NCI-H345 treated with DMSO at 0.1 percent for 48 hours (cell line): ENCODE data around the gene CDH4.
"Not testable (repeated sequence)": the region's sequence is repeated elsewhere in the genome, so short reads cannot be mapped to it uniquely, and the experiment has no call there.

Experiments
- DNase-seq: peaks from one replicate; lab custom pipeline; 2025; ENCODE audit not compliant: unreplicated experiment; lab: John Stamatoyannopoulos, UW

CDH4 gene

DNA sequence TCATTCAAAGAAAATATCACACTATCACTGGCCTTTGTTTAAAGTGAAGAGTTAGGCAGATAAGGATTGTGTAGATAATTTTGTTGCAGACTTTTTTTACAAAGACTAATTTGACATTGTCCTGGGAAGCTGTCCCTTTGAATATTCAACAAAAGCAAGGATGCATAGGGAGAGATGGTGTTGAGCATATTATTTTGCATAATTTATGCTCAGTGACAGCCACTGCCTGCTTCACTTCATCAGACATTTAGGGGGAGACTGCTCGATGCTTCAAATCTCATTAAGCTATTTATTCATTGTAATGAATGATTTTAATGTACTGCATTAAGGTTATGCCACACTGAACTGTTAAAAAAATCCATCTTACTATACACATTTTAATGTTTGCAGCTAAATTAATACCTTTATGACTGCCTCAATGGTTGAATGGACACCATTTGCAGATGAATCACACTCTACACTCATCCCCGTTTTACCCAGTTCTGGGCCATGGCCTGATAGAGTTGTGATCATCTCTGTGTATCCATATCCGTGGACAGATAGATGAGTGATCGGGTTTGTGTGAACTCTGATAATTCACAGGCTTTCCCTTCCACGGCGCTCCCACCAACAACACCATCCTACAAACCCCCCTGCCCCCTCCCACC is 128.0 kb downstream of the CDH4 start:
- no peak for DNase-seq

DNA sequence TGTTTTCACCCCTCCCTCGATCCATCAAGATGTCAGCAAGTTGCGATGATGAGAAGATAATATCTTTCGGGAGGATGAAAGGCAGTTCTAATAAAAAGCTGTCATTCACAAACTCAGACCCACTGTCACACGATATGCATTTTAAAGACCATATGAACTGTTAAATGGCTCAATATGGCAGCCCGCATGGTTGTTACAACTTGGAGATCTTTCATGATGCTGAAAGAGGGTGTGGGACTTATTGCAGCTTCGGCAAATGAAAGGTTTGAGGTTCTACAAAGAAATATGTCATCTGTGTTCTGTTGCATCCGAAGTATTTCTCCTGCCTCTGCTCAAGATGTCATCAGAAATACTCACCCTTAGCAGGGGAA is 128.5 kb downstream of the CDH4 start:
- DNase-seq = no peak

DNA sequence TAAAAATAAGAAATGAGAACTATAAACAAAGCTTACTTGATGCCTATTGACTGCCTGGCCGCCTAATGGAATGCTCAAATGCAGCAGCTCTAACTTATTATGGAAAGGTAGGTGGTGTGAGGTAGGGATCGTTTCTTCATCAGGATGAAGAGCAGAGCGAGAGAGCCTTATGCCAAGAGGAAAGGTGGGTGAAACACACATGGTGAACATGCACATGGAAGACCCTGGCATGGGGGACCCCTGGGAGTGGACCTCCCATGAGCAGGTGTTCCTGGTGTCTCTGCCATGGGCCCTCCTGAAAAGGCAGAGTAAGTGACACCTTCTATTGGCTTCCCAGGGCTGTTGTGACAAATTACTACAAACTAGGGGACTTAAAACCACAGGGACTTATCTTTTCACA is 130.1 kb downstream of the CDH4 start:
- DNase-seq = no peak

DNA sequence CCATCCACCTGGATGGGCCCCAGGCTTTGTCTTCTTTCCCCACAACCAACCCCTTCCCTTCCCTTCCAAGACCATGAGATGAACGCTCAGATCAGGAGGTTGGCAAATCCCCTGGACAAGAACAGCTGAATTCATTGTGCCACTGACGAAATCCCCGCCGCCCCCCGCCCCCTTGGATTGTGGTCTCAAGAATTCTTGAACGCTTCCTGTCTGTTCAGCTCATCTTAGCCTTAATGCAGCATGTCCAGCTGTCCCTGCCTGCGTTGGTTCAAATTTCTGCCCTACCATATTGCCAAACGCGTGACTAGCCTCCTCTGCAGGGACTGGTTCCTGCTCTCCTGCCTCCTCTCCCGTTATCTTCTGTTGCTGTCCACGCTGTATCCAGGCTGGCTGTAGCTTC is 133.2 kb downstream of the CDH4 start:
- DNase-seq = no peak

DNA sequence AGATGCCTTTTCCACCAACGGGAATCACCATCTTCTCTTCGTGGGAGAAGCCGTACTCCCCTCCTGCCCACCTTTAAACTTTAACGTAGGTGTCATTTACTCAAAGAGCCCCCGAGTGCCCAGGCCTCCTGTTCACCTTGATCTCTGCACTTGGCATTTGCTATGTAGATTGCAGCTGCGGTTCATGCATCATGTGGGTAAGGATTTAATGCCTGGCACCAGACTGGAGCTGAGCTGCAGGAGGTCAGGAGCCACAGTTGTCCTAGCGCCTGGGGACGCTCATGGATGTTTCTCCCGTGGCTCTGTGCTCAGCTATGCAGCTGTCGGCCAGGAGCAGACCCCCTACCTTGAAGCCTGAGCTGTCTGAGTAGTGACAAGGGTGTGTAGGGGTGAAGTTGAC is 133.7 kb downstream of the CDH4 start:
- DNase-seq = no peak

DNA sequence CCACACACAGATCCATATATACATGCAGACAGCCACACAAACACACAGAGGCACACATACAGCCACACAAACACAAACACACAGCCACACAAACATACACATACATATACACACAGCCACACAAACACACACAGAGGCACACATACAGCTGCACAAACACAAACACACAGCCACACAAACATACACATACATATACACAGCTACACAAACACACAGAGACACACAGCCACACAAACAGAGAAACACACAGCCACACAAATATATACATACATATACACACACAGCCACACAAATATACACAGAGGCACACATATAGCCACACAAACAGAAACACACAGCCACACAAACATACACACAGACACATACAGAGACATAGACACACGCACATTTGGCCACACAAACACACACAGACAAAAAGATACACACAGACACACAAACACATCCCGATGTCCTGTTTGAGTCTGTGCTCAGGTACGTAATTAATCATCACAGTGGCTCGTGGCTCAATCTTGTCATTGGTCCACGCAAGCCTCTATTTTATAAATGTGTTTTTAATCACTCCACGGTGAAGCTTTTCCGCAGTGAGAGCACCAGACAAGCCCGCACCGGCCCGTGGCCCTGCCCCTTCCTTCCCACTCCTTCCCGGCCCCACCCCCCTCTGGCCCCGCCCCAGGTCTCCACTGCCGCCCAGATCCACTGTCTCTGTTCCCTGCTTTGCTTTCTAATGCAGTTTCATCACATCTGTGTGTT is 135.3 kb downstream of the CDH4 start:
- DNase-seq = no peak

DNA sequence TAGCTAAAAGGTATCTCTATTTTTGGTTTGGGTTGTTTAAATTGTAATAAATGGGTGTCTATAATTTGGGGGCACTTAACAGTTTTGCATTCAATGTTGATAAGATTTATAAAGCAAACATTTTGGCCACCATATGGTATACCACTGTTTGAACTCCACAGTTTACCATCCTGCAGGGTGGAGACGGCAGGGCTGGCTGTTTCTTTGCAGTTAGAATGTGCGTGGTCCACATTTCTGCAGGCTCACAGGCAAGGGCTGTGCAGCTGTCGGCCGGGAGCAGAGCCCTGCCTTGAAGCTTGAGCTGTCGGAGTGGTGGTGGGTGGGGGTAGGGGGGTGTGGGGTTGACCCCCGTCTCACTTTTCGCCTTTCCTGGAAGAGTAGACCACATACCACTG is 135.9 kb downstream of the CDH4 start:
- DNase-seq = no peak

DNA sequence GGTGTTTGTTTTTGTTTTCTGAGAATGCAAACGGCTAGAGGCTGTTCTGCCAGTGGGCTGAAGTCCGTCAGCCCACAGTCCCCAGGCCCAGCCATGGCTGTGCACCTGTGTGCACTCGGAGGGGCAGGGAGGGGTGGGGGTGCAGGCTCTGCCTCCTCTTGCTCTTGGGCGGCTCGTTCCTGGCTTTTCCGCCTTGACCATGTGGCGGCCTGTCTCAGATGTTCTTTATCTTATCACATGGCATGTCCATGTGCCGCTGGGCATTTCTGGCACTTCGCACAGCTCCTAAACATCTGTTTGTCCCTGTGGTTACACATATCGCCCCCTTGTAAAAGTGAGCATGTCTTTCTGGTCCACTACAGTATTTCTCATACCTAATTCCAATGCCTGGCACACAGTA is 137.0 kb downstream of the CDH4 start:
- no peak for DNase-seq

DNA sequence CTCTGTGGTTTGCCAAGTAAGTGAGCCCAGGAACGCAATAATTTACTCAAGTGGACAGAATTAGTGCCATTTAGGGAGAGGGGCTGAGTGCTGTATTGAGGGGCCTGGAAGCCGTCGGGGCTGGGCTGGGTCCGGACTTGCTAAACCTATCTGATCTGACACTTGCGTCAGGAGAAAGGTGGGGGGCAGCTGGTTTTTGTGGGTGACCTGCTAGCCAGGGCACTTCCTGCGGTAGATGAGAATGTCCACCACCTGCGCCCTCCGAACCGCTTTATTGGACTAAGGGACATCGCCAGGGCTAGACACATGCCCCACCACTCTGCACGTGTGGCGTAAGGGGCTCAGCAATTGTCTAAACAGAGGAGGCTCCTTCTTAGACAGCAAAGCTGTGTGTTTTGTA is 139.1 kb downstream of the CDH4 start:
- no peak for DNase-seq

DNA sequence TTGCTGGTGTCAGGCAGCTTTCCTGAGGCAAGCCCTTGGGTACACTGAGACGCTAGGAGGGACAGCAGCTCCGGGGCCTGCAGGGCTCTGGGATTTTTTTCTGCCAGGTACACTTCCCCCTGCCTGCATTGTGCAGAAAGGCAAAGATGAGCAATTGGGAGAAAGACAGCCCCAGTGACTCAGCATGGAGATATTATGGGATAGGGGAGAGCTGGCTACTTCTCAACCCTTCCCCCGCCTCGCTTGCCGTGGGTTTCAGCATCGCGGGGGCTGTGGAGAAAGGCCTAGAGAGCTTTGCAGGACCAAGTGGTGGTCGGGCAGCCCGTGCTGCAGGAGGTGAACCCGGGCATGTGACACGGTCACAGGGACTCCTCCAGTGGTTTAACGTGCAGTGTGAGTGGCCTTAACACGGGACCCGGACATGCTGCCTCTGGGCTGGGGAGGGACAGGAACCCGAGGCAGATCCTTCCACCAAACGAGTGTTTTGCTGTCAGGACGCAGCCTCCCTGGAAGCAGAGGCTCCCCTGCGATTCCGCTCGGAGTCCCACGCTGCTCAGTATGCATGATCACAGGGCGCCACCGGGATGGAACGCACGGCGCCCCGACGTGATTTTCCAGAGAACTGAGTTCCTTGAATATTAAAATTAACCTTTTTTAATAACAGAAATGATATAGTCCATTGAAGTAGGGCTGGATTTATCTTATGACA is 139.9 kb downstream of the CDH4 start:
- no peak for DNase-seq

DNA sequence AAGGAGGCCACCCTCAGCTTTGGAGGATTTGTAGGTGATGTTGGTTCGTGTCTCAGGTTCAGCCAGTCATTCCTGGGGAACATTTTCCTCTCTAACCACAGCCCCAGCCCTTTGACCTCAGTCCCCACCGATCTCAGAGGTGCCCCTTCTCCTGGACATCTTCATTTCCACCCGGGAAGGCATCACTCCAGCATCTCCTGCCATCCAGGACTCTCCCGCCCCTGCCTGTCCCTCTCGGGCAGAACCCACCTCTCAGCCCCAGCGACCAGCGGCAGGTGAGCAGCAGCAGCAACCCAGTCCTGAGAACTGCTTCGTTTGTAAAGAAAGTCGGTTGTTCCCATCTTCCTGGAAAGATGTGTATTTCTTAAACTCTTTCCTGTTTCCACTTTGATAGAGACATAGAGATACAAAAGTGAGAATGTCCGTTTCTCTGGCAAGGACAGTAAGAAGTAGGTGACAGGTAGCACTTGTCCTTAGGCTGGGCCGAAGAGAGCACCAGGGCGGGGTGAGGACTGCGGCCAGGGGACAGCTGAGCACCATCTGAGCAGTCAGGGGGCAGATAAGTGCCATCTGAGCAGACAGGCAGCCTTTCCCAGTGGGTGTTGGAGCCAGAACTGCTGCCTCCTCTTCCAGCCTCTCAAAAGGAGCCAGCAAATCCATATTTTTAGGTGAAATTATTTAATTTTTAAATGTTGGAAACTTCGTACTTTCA is 142.2 kb downstream of the CDH4 start:
- DNase-seq = no peak

DNA sequence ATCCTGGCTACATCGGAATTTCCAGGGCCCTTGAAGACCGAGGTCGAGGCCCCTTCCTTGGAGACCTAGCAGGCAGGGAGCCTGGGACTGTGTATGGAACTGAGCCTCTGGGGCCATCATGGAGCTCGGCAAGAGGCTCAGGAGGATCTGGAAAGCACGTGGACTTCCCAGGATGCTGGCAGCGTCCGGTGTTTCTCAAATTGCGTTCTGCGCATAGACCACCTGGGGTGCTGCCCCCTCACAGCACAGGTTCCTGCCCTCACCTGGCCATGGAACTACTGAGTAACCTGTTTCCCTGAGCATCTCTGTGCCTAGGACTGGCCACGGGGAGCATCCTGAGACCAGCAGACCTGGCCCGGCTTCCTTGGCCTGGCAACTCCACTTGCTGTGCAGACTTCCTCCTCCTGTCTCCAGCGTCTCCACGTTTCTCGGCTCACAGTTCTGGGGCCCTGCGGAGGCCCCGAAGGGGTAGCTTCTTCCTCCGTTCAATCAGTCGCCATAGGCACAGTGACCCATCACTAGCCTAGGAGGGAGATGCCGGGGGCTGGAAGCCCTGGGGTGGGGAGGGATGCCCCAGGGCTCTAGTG is 144.3 kb downstream of the CDH4 start:
- no peak for DNase-seq

DNA sequence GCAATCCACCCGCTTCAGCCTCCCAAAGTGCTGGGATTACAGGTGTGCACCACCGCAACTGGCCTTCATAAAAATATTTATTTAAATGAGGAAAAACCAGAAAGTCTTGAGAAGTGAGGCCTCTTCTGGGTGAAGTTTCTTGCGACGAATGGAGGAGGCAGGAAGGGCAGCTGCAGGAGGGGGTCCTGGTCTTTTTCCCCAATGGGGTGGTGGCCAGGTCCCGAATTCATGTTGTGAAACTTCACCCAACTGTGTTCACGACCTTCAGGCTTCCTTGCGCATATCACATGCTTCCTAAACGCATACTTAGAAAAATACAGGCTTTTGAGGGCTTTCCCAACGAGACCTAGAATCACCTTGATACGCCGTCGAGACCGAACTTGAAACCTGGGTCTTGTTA is 145.1 kb downstream of the CDH4 start:
- DNase-seq = no peak

DNA sequence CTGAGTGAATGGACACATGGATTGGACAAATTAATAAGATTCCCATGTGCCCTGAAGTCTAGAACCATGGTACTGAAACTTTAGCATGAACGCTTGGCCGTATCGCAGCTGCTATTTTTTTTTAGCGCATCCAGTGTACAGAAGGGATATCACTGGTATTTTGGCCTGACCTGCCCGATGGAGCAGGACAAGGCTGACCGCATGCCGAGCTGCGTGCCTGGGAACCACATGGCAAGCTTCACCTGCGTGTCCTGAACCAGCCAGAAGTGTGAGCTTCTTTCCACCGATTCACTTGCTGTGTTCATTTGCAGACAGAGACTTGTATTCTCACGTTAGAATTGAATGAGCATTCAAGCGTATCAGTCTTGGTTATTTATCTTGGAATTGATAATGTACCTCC is 145.7 kb downstream of the CDH4 start:
- no peak for DNase-seq

DNA sequence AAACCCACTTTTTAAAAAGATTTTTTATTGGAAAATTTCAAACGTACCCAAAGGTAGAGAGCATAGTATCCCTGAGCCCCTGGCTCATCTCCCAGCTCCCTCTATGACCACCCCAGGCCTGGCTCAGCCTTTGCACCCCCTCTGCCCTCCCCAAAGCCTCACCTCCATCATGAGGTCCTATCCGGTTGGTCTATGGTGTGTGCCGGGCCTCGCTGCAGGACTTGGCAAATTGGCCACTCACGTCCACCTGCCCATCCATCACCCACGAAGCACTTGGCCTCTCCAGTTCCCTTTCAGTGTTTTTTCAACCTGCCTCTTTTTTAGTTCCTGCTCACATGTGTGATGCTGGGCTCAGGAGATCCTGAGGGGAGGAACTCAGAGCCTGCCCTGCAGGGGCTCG is 147.4 kb downstream of the CDH4 start:
- no peak for DNase-seq

DNA sequence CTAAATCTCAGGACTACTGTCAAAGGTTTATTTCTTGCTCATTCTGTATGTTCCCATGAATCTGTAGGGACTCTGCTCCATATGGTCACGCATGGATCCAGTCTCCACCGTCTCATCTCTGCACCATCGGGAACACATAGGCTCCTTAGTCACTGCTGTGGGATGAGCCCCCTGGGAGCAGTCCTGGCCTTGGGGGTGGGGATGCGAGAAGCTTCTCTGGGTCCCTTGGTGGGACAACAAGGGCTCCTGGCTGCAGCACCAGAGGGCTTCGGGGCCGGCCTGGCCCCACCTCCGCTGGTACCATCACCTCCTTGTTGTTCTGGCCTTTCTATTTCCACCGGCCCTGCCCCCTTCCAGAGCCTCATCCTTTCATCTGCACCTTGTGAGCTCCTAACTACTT is 148.4 kb downstream of the CDH4 start:
- DNase-seq = no peak

DNA sequence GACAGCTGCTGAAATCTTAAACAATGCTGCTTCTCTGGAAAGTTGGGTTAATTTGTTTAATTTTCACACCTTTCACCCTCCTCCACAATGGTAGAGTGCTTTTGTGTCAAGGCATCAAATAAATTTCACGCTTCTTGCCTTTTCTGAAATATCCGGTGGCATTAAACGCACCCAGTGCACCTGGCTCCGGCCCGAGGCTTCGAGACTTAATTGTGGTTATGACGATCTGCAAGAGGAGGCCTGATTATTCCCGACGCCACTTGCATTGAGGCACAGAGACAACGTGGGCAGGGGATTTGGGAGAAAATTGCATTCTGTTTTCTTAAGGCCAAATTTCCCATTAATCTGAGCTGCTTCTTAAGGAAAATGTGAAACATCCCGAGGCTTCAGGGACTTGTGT is 152.2 kb downstream of the CDH4 start:
- DNase-seq = no peak

DNA sequence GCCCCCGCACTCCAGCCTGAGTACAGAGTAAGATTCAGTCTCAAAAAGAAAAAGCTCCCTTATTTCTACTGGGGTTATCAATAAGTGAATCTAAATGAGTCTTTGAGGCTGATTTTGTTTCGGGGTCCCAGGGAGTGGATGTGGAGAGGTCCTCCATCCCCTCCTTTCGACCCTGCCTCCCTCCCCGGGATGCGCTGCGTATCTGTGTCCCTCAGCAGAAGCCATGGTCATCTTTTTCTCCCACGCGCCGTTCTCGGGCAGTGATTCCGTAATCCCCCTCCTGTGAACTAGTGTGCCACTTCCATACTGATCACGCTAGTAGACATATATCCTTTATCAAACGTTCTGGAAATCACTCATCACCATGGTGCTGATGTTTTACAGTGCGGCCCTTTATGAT is 152.9 kb downstream of the CDH4 start:
- DNase-seq = no peak

DNA sequence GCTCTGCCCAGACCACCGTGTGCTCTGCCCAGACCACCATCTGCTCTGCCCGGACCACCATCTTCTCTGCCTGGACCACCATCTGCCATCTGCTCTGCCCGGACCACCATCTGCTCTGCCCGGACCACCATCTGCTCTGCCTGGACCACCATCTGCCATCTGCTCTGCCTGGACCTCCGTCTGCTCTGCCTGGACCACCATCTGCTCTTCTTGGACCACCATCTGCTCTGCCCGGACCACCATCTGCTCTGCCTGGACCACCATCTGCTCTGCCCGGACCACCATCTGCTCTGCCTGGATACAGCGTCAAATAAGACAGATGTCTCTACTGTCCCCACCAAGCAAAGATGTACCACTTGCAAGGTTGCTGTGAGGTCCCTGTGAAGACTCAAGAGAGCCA is 154.7 kb downstream of the CDH4 start:
- not testable (repeated sequence) for DNase-seq

DNA sequence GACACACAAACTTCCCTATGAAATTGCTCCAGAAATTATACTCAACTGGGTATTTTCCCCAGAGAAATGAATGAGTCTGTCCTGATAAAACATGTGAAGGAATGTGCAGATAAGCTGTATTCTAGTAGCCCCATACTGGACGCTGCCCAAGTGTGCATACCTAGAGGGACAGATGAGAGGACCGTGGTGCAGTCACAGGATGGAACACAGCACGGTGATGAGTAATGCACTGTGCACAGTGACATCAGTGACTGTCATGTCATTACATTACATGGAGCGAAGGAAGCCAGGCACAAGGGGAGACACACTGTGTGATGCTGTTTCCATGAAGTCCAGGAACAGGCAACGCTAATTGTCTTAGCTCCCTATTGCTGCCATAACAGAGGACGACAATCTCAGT is 155.5 kb downstream of the CDH4 start:
- no peak for DNase-seq

DNA sequence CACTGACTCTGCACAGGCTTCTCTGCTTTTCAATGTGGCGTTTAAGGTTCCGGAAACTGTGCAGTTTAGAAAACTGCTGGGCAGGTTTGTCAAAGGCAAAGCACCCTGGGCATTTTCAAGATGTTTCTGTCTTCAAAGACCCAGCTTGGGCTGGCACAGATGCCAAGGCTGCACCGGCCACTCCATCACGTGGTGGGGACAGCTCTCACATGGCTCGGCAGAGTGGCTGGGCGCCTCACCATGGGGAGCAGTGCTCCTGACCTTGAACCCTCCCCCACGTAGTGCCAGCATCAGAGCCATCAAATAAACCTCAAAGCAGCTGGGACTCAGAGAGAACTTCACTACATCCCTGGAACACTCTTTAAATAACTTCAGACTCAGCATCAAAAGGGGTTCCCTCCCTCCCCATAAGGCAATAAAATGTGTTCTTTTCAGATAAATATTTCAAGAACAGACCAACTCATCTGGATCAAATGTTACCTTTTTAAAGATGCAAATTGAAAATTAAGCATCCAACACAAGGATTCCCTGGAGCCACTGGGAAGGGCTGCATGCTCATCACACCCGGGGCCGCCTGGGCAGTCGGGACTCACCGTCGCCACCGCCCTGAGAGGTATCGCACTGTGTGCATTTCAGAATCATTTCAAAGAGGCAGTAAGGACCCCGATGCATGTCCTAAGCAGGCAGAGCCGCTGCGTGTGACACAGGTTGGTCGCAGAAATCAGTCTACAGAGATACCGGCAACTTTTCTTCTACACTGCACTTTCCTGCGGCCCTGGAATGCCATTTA is 157.1 kb downstream of the CDH4 start:
- no peak for DNase-seq
